Loucy (cell line): ENCODE results near the gene TMEM233.

Experiments used
- CTCF ChIP-seq: fragments of 200-600 bp; sonication (generic); conservative IDR thresholded peaks from 2 replicates; pipeline ENCODE4 v1.5.1; 2014; ENCODE audit warnings: mild to moderate bottlenecking, antibody characterized with exemption, low read length
- EZH2phosphoT487 ChIP-seq: fragments of 200-600 bp; IDR thresholded peaks from 2 replicates; pipeline ENCODE4 v1.6.1; 2018; ENCODE audit warnings: antibody characterized with exemption, mild to moderate bottlenecking, moderate library complexity, borderline replicate concordance

GRCh38 chr12:119644930-119645329 lies 51.4 kb downstream of the TMEM233 start:
- TF ChIP-seq EZH2phosphoT487: no peak
- TF ChIP-seq CTCF: no peak
